Measurements from ENCODE around the gene SV2C.

DNA sequence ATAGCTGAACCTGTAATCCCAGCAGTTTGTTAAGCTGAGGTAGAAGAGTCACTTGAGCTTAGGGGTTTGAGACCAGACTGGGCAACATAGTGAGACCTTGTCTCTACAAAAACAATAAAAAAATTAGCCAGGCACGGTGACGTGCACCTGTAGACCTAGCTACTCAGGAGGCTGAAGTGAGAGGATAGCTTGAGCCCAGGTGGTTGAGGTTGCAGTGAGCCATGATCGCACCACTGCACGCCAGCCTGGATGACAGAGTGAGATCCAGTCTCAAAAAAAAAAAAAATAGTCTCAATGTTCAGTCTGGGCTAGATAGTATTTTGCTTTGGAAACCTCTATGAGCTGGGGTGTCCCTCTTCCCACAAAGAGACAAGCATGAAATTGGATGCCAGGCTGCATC lies 268.0 kb downstream of the SV2C start:
- no peak for TF ChIP-seq SP2 (tag by site-specific recombination; IDR thresholded peaks at IDR 0.05)
- no peak for TF ChIP-seq ZNF843 (tag by site-specific recombination; IDR thresholded peaks at IDR 0.05)
- no peak for TF ChIP-seq ZNF114 (tag by site-specific recombination; IDR thresholded peaks at IDR 0.05)
- no peak for TF ChIP-seq ZBTB21 (tag by site-specific recombination; IDR thresholded peaks at IDR 0.05)
- TF ChIP-seq, protein P1, sequence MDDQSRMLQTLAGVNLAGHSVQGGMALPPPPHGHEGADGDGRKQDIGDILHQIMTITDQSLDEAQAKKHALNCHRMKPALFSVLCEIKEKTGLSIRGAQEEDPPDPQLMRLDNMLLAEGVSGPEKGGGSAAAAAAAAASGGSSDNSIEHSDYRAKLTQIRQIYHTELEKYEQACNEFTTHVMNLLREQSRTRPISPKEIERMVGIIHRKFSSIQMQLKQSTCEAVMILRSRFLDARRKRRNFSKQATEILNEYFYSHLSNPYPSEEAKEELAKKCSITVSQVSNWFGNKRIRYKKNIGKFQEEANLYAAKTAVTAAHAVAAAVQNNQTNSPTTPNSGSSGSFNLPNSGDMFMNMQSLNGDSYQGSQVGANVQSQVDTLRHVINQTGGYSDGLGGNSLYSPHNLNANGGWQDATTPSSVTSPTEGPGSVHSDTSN (CRISPR knock-in tag; IDR thresholded peaks at IDR 0.05): no peak
- TF ChIP-seq, protein P2, sequence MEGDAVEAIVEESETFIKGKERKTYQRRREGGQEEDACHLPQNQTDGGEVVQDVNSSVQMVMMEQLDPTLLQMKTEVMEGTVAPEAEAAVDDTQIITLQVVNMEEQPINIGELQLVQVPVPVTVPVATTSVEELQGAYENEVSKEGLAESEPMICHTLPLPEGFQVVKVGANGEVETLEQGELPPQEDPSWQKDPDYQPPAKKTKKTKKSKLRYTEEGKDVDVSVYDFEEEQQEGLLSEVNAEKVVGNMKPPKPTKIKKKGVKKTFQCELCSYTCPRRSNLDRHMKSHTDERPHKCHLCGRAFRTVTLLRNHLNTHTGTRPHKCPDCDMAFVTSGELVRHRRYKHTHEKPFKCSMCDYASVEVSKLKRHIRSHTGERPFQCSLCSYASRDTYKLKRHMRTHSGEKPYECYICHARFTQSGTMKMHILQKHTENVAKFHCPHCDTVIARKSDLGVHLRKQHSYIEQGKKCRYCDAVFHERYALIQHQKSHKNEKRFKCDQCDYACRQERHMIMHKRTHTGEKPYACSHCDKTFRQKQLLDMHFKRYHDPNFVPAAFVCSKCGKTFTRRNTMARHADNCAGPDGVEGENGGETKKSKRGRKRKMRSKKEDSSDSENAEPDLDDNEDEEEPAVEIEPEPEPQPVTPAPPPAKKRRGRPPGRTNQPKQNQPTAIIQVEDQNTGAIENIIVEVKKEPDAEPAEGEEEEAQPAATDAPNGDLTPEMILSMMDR (tag by site-specific recombination; IDR thresholded peaks at IDR 0.05): no peak

All from HEK293 (cell line).